ENCODE results near the gene COL25A1. TPM values are rescaled to one million over a fixed set of nuclear protein-coding genes. Genes with fewer than 3 reads are reported as not detected.
A peak's percentile ranks its signal among the peaks of the same experiment; 100 is the strongest.

COL25A1 gene
- total RNA-seq, 1 donor from 2014 or later, result 10.4 TPM

DNA sequence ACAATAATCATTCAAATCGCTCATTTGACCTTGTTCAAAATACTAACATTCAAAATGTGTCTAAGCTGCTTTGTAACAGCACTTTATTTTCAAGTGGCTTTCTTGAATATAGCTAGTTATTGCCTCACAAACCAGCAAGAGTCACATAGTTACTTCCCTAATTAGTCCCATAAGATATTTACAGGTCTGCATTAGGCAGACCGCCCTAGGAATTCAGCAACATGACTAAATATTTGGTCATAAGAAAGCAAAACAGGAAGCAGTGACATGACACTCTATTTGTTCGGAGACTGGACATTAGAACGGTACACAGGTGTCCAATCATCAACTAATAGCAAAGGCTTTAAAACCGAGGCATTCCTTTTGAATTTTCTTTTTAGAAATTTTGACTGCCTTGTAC lies 262.0 kb downstream of the COL25A1 start:
- no peak for FAIRE-seq
- H3K9me3 Mint-ChIP-seq (ENCODE audit: unreplicated experiment), result peaks cover 3% of the 10 kb centered on the region
- Histone ChIP-seq H3K79me2 (ENCODE audit: insufficient read depth, low read length) (no peaks in the 10 kb centered on the region), H3K27ac (ENCODE audit: low read depth, low read length) (no peak overlapping the region), H3K4me2 (ENCODE audit: low read length) (peak overlapping the region; percentile 10), H3K4me3 (ENCODE audit: insufficient read depth, low read depth, low read length) (no peak overlapping the region), H2AFZ (ENCODE audit: low read depth, low read length) (peak overlapping the region; percentile 35), H3K27me3 (ENCODE audit: insufficient read depth, low read length) (no peaks in the 10 kb centered on the region), H4K20me1 (ENCODE audit: insufficient read depth, low read length) (no peaks in the 10 kb centered on the region), H3K9ac (ENCODE audit: low read length) (no peak overlapping the region), H3K9me3 (ENCODE audit: insufficient read depth, low read depth, low read length) (no peaks in the 10 kb centered on the region), H3K36me3 (ENCODE audit: insufficient read depth, low read length) (no peaks in the 10 kb centered on the region), H3K4me1 (ENCODE audit: insufficient read depth, low read length) (peaks cover 5% of the 10 kb centered on the region)
- H3K27me3 Mint-ChIP-seq (ENCODE audit: low read depth, unreplicated experiment), result no peaks in the 10 kb centered on the region
- H3K4me3 Mint-ChIP-seq (ENCODE audit: unreplicated experiment), result no peak overlapping the region
- H3K27ac Mint-ChIP-seq (ENCODE audit: unreplicated experiment), result no peak overlapping the region
- DNase-seq (ENCODE audit: low read depth), result peak; percentile 4
- peaks cover 25% of the 10 kb centered on the region for H3K4me1 Mint-ChIP-seq (ENCODE audit: low read depth, unreplicated experiment)
- no peak for TF ChIP-seq CTCF (IDR thresholded peaks at IDR 0.05; ENCODE audit: insufficient read depth, low read depth, low read length)
- no peak for TF ChIP-seq EZH2 (IDR thresholded peaks at IDR 0.05; ENCODE audit: insufficient read depth, low read length)
- H3K36me3 Mint-ChIP-seq (ENCODE audit: low read depth, unreplicated experiment), result no peaks in the 10 kb centered on the region

GRCh38 chr4:109037026-109037425 lies 265.4 kb downstream of the COL25A1 start:
- Mint-ChIP-seq H3K27me3 (ENCODE audit: low read depth, unreplicated experiment) (no peaks in the 10 kb centered on the region), H3K4me3 (ENCODE audit: unreplicated experiment) (no peak overlapping the region), H3K4me1 (ENCODE audit: low read depth, unreplicated experiment) (peaks cover 24% of the 10 kb centered on the region), H3K27ac (ENCODE audit: unreplicated experiment) (no peak overlapping the region), H3K36me3 (ENCODE audit: low read depth, unreplicated experiment) (no peaks in the 10 kb centered on the region), H3K9me3 (ENCODE audit: unreplicated experiment) (peaks cover 3% of the 10 kb centered on the region)
- DNase-seq (ENCODE audit: low read depth) (no peak), FAIRE-seq (no peak)
- Histone ChIP-seq H3K9ac (ENCODE audit: low read length) (no peak overlapping the region), H3K36me3 (ENCODE audit: insufficient read depth, low read length) (no peaks in the 10 kb centered on the region), H3K4me2 (ENCODE audit: low read length) (no peak overlapping the region), H4K20me1 (ENCODE audit: insufficient read depth, low read length) (no peaks in the 10 kb centered on the region), H2AFZ (ENCODE audit: low read depth, low read length) (no peak overlapping the region), H3K79me2 (ENCODE audit: insufficient read depth, low read length) (no peaks in the 10 kb centered on the region), H3K4me1 (ENCODE audit: insufficient read depth, low read length) (peaks cover 5% of the 10 kb centered on the region), H3K4me3 (ENCODE audit: insufficient read depth, low read depth, low read length) (no peak overlapping the region), H3K27ac (ENCODE audit: low read depth, low read length) (no peak overlapping the region), H3K9me3 (ENCODE audit: insufficient read depth, low read depth, low read length) (no peaks in the 10 kb centered on the region), H3K27me3 (ENCODE audit: insufficient read depth, low read length) (no peaks in the 10 kb centered on the region)
- TF ChIP-seq CTCF (IDR thresholded peaks at IDR 0.05; ENCODE audit: insufficient read depth, low read depth, low read length) (no peak), EZH2 (IDR thresholded peaks at IDR 0.05; ENCODE audit: insufficient read depth, low read length) (no peak)

GRCh38 chr4:109033993-109034392 lies 268.5 kb downstream of the COL25A1 start:
- Histone ChIP-seq H2AFZ (ENCODE audit: low read depth, low read length) (no peak overlapping the region), H3K9ac (ENCODE audit: low read length) (no peak overlapping the region), H3K4me2 (ENCODE audit: low read length) (no peak overlapping the region), H3K9me3 (ENCODE audit: insufficient read depth, low read depth, low read length) (no peaks in the 10 kb centered on the region), H3K4me3 (ENCODE audit: insufficient read depth, low read depth, low read length) (no peak overlapping the region), H3K27me3 (ENCODE audit: insufficient read depth, low read length) (no peaks in the 10 kb centered on the region), H3K4me1 (ENCODE audit: insufficient read depth, low read length) (no peaks in the 10 kb centered on the region), H3K36me3 (ENCODE audit: insufficient read depth, low read length) (no peaks in the 10 kb centered on the region), H3K79me2 (ENCODE audit: insufficient read depth, low read length) (no peaks in the 10 kb centered on the region), H3K27ac (ENCODE audit: low read depth, low read length) (no peak overlapping the region), H4K20me1 (ENCODE audit: insufficient read depth, low read length) (no peaks in the 10 kb centered on the region)
- Mint-ChIP-seq H3K4me1 (ENCODE audit: low read depth, unreplicated experiment) (peaks cover 3% of the 10 kb centered on the region), H3K27ac (ENCODE audit: unreplicated experiment) (no peak overlapping the region), H3K36me3 (ENCODE audit: low read depth, unreplicated experiment) (peaks cover 1% of the 10 kb centered on the region), H3K4me3 (ENCODE audit: unreplicated experiment) (no peak overlapping the region), H3K9me3 (ENCODE audit: unreplicated experiment) (peaks cover under 1% of the 10 kb centered on the region), H3K27me3 (ENCODE audit: low read depth, unreplicated experiment) (no peaks in the 10 kb centered on the region)
- TF ChIP-seq EZH2 (IDR thresholded peaks at IDR 0.05; ENCODE audit: insufficient read depth, low read length) (no peak), CTCF (IDR thresholded peaks at IDR 0.05; ENCODE audit: insufficient read depth, low read depth, low read length) (no peak)
- DNase-seq (ENCODE audit: low read depth) (no peak), FAIRE-seq (no peak)

Measured in astrocyte (in vitro differentiated cells and primary cell).